HG03097 (cell line): ENCODE measurements around the gene CCDC191.
A peak's percentile ranks its signal among the peaks of the same experiment; 100 is the strongest.

Source experiments
- ATAC-seq: cut with Tn5 transposase; IDR thresholded peaks from one replicate; pipeline ENCODE4 v1.9.1; 2021; ENCODE audit not compliant: unreplicated experiment, low FRiP score

Gene CCDC191

GRCh38 chr3:114058646-114059045 lies 2.3 kb upstream of the CCDC191 start:
- no peak for ATAC-seq

GRCh38 chr3:114057011-114057347 lies 653 bp upstream of the CCDC191 start:
- ATAC-seq, result no peak

- ATAC-seq, result no peak
These were observed 4.1 kb downstream of the CCDC191 start for GRCh38 chr3:114052216-114052615.

- ATAC-seq, result no peak
These were observed 13.1 kb downstream of the CCDC191 start for GRCh38 chr3:114043205-114043604.

GRCh38 chr3:114035896-114036295 lies 20.4 kb downstream of the CCDC191 start:
- ATAC-seq, result no peak

GRCh38 chr3:114034787-114035545 lies 21.4 kb downstream of the CCDC191 start:
- no peak for ATAC-seq

GRCh38 chr3:114034211-114034610 lies 22.1 kb downstream of the CCDC191 start:
- no peak for ATAC-seq

GRCh38 chr3:114033721-114034120 lies 22.6 kb downstream of the CCDC191 start:
- no peak for ATAC-seq

GRCh38 chr3:114026331-114026730 lies 30.0 kb downstream of the CCDC191 start:
- ATAC-seq, result no peak

- no peak for ATAC-seq
These were observed 30.9 kb downstream of the CCDC191 start for GRCh38 chr3:114025451-114025850.

GRCh38 chr3:114022145-114022802 lies 34.1 kb downstream of the CCDC191 start:
- no peak for ATAC-seq

GRCh38 chr3:114020907-114021306 lies 35.4 kb downstream of the CCDC191 start:
- no peak for ATAC-seq

GRCh38 chr3:114019486-114019885 lies 36.8 kb downstream of the CCDC191 start:
- ATAC-seq, result no peak

- ATAC-seq, result no peak
These were observed 42.1 kb downstream of the CCDC191 start for GRCh38 chr3:114014211-114014610.

GRCh38 chr3:114011059-114011797 lies 45.1 kb downstream of the CCDC191 start:
- no peak for ATAC-seq

GRCh38 chr3:114005481-114005880 lies 50.8 kb downstream of the CCDC191 start:
- ATAC-seq, result peak; percentile 71

- no peak for ATAC-seq
These were observed 70.8 kb downstream of the CCDC191 start for GRCh38 chr3:113985541-113985940.

- ATAC-seq, result no peak
These were observed 72.8 kb downstream of the CCDC191 start for GRCh38 chr3:113983544-113983943.

GRCh38 chr3:113981803-113982202 lies 74.5 kb downstream of the CCDC191 start:
- ATAC-seq, result no peak

GRCh38 chr3:113979916-113980315 lies 76.4 kb downstream of the CCDC191 start:
- ATAC-seq, result no peak

- no peak for ATAC-seq
These were observed 78.5 kb downstream of the CCDC191 start for GRCh38 chr3:113977822-113978221.

GRCh38 chr3:113968986-113969385 lies 87.3 kb downstream of the CCDC191 start:
- ATAC-seq, result no peak
